Brain pericyte (primary cell): ENCODE measurements around the gene COL8A2.

ENCODE experiments used
- DNase-seq: peaks from one replicate; pipeline ENCODE4 v3.0.0-alpha.2; 2012; ENCODE audit warnings: low read depth, low spot score

Gene COL8A2

DNA sequence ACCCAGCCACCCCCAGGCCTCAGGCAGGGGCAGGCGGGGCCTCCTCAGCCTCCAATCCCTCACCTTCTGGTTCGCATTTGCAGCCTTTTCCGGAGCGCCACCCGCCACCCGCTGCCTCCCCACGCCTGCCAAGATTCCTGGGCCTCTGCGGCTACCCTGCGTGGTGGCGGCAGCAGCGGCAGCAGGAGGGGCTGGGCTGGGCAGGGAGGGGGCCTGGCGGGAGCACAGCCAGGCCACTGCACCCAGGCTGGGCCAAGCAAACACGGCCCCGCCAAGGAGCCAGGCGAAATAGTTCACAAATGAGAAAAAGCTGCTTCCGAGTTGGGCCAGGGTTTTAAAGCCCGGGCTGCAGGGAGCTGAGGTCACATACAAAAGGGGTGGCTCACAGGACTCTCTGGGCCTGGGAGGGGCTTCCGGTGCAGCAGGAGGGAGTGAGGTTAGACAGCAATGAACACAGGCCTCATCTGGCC is 9.8 kb downstream of the COL8A2 start:
- DNase-seq: peak; percentile 37

DNA sequence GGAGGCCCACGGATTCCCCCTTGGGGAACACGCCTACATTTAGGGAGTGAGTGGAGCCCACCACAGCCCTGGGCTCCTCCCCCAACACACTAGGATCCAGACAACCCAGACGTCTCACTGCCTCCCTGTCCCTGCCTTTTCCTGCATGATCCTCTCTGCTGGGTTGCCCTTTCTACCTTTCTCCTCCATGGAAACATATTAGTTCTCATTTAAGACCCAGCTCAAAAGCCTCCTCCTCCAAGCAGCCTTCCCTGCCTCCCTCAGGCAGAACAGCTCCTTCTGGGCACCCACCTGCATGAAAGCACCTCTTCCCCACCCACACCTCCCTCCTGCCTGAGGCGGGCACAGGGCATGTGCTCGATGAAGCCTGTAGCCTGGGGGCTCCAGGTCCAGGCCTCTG is 10.7 kb downstream of the COL8A2 start:
- no peak for DNase-seq

DNA sequence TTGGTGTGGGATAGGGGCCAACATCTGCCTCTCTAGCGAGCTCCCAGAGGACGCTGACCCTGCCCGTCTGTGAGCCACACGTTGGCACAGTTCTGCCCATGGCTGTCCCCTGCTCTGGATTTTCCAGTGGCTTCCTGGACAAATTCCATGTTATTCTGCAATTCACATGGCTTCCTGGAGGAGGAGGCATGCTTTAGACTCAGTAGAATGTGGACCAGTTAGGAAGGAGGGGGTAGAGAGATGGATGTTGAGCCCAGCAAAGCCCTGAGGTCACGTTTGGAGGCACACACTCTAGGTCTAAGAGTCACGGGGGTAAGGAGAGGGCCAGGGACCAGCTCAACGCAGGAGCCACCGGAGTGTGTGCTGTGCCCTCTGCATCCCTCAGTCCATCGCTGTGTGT is 12.2 kb downstream of the COL8A2 start:
- no peak for DNase-seq

DNA sequence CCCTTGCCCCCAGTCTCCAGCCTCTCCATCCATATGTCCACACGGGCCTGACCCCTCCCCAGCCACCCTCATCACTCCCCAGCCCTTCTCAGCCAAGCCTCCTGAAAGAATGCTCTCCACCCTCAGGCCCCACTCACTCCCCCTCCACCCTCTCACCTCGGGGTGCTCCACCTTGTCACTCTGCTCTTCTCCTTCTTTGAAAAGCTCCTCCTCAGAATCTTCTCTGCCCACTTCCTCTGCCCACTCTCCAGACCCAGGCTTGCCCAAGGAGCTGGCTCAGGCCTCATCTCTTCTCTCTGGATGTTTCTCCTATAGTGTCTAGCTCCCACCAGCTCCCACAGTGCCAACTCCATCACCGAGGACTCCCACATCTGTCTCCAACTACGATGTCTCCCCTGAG is 13.9 kb downstream of the COL8A2 start:
- no peak for DNase-seq

DNA sequence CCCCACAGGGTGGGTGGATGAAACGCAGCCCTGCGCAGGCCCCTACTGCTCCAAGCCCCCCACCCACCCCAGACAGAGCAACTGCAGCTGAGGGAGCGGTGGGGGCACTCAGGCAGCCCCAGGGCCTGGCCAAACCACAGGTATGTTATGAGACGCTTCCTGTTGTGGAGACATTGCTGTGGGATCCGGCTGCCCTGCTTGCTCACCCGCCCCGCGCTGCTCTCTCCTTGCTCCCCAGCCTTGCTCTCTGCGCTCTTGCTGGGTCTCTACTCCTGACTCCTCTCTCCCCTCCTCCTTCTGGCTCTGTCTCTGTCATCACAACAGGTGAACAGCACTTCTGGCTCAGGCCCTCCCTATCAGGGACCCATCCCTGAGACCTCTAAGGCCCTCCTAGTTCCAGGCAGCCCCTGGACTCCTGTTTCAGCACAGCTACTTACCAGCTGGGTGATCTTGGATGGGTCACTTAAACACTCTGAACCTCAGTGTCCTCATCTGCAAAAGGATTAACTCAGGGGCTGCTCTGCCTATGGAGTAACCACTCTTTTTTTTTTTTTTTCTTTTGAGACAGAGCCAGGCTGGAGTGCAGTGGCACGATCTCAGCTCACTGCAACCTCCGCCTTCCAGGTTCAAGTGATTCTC is 15.9 kb downstream of the COL8A2 start:
- no peak for DNase-seq

DNA sequence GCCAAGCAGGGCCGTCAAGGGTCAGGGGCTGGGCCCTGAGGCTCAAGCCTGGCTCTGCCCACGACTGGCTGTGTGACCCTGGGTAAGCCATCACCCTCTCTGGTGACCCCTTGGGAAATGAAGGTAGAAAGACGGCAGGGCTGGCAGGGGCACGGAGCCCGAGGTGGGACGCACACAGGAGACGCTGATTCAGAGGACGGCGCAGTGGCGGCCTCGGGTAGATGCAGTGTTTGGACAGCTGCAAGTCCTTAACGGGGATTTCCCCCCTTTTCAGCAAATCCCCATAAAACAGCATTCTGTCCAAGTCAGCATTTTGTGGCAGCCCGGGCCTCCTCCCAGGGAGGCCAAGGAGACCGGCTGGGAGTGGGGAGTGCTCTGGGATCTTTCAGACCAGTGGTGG is 16.7 kb downstream of the COL8A2 start:
- no peak for DNase-seq

DNA sequence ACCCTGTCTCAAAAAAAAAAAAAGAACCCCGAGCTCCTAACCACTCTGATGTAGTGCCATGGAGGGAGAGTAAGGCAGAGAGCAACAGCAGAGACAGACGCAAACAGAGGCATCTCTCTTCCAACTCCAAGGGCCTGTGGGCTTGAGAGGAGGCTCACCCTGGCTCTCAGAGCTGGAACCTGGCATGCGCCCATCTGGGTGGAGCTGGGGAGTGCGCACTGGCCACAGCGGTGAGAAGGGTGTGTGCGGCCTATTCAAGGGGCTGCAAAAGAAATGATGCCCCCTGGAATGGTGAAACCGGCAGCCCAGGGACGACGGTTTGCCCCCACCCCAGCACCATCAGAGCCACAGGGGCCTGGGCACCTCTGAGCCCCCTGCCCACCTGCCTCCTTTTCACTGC is 17.6 kb downstream of the COL8A2 start:
- DNase-seq: no peak

DNA sequence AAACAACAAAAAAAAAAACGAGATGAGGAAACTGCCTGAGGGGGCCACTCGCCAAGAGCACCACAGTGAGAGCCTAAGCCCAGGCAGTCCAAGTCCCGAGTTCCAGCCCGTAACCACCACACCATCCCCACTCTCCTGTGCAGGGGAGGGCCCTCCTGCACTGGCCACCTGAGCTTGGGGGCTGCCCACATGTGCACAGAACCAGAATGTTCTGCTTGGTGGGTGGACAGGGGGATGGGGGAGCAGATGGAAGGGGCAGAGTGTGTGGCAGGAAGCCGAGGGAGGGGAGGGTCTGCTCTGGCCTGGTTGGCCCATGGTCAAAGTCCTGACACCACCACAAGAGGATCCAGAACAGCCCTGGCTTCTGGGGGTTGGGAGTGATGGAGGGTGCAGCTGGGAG is 18.8 kb downstream of the COL8A2 start:
- DNase-seq: no peak

DNA sequence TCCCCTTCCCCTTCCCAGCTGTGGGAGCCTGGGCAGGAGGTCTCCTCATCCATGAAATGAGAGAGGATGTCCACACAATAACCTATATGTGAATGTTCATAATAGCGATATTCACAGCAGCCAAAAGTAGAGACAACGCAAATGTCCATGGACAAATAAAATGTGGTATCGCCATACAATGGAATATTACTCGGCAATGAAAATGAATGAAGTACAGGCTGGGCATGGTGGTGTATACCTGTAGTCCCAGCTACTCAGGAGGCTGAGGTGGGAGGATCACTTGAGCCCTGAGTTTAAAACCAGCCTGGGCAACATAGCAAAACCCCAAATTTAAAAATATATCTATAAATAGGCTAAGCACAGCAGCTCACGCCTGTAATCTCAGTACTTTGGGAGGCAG is 23.5 kb downstream of the COL8A2 start:
- DNase-seq: no peak

DNA sequence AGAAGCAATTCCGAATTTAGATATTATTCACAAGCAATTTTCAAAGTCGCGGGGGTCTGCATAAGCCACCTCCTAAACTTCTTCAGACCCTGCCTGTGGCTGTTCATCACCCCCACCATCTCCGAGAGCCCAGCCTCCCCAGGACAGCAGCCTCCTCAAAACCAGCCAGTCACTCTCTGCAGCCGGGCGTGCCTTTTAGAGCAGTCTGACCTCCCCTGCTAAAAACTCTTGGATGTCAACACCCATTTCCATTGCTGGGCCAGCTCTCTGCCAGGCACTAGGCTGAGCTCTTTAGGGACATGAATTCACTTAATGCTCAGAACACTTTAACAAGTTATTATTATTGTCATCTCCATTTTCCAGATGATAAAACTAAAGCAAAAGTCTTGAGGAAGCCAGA is 24.6 kb downstream of the COL8A2 start:
- DNase-seq: no peak

DNA sequence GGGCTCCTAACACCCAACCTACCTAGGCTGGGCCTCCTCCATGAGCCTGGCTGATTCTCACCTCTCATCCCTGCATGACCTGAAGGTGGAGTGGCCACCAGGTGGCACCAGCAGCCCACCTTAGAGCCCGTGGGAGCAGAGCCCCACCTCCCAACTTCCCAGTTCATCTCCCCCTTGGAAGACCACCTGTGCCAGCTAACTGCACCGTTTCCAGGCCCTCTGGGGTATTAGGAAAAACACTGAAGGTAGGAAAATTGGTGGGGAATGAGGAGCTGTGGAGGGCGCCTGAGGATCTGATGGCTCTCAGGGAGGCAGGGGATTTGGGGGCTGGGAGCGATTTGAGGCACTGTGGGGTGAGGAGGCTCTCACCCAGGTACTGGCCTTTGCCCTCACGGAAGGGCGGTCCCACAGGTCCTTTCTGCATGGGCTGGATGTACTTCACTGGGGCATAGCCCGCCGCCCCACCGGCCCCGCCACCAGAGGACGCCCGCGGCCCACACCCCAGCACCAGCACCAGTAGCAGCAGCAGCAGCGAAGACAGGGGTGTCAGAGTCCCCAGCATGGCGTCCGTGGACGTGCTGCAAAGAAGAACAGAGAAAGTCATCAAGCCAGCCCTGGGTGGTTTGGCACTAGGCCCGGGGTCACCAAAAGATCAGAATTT is 25.2 kb downstream of the COL8A2 start:
- no peak for DNase-seq

DNA sequence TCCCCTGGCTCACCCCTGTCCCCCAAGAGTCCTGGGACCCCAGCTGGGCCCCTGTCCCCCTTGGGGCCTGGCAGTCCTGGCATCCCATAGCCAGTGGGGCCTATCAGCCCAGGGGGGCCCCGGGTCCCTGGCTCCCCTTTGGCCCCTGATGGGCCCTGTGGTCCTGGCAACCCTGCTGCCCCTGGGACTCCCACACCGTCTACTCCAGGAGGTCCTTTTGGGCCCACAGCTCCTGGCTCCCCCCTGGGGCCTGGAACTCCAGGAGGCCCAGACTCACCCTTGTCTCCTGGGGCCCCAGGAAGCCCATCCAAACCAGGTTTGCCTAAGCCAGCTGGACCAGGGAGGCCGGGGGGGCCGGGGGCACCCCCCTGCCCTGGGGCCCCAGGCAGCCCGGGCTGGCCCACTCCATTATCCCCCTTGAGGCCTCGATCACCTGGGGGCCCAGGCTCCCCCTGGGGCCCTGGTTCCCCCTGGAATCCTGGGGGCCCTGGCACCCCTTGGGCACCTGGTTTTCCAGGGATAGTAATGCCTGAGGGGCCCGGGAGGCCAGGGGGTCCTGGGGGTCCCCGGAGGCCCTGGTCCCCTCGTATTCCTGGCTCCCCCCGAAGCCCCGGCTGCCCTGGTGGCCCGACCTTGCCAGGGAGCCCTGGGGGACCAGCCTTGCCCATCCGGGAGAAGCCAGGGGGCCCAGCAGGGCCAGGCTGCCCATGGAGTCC is 26.2 kb downstream of the COL8A2 start:
- no peak for DNase-seq

DNA sequence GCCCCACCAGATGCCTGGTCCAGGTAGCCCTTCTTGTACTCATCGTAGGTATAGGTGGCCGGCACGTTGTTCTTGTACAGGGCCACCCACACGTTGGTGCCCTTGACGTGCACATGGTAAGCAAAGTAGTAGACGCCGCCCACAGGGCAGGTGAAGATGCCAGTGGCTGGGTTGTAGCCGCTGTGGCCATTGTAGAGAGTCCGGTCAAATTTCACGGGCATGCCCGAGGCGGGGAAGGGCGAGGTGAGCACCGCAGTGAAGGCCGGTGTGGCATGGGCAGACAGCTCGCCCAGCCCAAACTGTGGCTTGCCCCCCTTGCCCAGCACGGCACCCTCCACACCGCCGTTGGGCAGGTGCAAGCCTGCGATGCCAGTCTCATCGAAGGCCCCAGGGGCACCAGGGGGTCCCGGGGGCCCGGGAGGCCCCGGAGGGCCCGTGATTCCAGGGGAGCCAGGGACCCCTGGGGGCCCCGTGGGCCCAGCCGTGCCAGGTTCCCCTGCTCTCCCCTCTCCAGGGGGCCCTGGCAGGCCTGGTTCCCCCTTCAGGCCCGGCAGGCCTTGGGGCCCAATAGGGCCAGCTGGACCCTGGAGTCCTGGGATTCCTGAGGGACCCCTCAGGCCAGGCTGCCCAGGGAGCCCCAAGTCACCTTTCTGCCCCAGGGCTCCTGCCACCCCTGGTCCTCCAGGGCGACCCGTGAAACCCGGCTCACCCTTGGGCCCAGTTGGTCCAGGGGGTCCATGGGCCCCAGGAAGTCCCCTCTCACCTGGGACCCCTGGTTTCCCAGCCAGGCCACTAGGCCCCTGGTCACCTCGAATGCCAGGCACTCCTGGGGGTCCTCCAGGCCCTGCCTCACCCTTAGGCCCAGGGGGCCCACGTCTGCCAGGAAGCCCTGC is 27.1 kb downstream of the COL8A2 start:
- no peak for DNase-seq

DNA sequence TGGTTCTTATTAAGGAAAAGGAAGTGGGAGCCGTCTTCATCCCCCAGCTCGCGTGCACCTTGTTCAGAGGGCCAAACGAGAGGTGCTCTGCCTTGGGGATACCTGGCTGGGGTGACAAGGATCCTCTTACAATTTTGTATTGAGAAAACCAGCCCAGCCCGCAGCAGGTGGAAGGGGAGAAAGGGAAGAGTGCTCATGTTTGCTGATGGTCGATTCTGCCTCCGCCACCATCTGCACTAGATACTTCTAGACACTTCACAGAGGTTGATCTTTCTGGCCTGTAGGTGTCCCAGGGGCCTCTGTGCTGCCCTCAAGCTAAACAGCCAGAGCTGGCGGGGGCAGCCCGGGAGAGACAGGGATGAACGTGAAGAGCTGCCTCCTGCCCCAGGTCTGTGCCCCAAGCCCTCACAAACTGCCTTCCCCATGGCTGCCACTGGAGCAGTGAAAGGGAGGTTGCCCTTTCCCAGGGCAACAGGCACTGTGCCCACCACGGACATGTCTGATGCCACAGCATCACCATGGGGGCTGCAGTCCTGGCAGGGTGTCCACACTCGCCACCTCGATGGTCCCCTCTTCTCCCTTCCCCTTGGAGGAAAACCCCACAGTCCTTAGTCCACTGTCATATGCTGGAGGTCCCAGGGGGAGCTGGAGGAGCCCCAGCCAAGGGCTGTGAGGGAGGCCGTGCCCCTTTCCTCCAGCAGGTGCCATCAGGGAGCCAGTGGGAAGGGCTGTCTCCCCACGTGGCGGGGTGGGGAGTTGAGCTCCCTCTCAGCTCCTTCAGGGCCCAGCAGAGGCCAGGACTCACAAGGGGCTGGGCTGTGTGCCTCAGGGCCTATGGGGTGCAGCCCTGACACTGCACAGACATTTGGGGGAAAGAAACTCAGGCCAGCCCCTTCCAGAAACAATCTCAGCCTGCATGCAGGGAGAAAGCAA is 28.3 kb downstream of the COL8A2 start:
- no peak for DNase-seq

DNA sequence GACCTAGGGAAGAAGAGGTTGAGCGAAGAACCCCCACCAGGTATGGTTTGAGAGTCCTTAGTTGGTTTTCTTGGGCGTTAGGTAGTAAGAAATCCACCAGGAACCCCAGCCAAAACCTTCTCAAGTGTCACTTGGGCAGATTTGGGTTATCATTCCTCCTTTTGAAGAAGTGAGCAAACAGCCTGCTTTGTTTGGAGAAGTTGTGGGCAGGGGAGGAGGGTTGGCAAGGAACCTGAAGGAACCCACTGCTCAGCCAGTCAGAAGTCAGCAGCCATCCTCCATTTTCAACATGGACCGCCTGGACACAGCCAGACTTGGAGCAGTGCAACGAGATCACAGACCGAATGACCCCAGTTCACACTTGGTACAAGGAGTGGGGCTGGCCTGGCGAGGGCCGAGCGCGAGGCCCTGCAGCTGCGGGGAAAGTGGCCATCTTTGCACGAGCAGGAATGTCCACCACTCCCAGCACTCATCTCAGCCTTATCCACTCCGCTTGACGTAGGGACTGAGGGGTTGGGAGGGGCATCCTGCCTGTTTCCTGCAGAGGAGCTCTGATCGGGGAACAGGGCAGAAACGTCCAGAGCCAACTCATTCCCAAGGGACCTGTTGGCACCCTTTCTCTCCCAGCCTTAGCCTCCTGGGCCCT is 29.1 kb downstream of the COL8A2 start:
- no peak for DNase-seq

DNA sequence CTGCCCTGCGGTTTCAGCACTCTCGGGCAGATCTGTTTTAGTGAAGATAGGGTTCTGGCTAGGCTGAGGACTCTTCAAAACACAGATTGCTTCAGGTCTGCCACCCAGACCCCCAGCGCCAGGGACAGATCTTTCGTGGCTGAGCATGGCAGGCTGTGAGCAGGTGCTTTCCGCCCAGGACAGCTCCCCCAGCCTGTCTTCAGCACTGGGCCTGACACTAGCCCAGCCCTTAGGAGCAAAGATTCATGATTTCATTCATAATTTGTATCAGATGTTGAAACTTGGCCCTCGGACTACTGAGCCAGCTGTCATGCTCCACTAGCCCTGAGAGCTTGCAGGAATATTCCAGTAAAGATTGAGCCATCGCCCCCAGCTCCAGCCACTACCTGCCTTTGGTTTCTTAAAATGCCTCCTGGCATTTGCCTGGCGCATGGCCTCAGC is 30.4 kb downstream of the COL8A2 start:
- no peak for DNase-seq

DNA sequence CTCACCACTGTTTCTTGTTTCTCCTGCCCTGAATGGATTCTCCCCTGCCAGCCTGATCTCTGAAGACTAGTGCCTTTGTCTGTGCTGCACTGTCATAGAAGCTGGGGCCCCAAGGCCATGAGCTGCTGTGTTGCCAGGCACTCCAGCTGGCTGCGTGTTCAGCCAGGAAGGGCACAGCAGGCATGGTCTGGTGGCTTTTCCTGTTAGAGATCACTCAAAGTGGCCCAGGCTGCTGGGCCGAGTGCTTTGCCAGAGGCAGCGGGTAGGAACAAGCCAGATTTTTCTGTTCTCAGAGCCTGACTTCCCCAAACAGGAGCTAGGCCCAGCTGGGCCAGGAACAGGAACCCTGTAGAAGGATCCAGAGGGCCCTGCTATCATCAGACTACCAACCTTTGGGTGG is 31.1 kb downstream of the COL8A2 start:
- DNase-seq: no peak

DNA sequence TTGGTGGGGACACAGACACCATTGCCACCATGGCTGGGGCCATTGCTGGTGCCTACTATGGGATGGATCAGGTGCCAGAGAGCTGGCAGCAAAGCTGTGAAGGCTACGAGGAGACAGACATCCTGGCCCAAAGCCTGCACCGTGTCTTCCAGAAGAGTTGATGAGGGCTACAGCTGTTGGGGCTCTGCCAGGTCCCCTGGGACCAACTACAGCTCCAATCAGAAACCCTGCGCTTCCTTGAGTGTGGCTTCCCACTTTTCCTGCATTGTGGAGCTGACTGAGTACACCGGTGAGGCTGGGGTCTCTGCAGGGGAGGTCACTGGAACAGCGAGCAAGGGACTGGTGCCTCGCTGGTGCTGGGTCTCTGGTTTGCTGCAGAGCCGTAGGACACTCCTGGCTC is 31.8 kb downstream of the COL8A2 start:
- DNase-seq: no peak

DNA sequence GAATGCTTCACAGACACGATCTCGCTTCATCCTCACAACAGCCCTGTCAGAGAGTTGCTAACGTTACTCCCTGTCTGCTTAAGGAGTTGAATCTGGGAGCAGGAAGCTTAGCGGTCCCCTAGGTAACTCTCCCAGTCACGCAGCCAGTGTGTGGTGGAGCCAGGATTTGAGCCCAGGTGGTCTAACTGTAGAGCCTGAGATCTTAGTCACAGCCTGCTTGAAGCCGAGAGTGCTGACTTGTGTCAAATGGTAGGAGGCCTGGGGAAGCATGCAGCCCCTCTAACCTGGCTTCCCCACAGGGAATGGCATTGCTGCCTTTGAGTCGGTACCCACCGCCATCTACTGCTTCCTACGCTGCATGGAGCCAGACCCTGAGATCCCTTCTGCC is 32.2 kb downstream of the COL8A2 start:
- DNase-seq: no peak

DNA sequence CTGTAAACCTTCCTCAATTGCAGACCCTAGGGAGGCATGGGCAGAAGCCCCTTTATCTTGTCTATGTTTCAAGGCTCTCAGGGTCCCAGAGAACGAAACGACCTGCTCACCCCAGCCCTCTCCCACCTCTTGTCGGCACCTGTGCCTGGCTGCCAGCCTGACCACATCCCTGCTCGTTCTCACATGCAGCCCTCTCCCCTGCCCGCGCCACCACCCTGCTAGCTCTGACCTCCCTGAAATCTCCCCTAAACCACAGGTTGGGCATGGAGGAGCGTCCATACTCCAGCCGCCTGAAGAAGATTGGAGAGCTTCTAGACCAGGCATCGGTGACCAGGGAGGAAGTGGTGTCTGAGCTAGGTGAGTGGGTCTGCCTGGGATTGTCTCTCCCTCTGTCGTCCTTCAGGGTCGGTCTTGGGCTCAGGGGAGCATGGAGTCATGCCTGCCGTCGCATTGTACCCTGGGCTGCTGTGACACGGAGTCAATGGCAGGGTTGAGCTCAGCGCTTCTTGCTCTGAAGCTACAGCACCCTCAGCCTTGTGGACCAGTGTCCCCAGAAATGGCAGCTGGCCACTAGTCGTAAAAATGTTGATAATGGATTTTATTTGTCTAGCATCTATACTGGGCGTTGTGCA is 32.7 kb downstream of the COL8A2 start:
- DNase-seq: no peak
